HEK293 (cell line): ENCODE measurements around the gene PCDHB10.
A peak's percentile ranks its signal among the peaks of the same experiment; 100 is the strongest.

Experiments used
- CTCF ChIA-PET: fragments of 350-600 bp; formaldehyde crosslinking; extraction: SDS; loops from one replicate; lab custom pipeline; 2021; ENCODE audit warnings: antibody characterized with exemption; lab: Yijun Ruan, JAX
- POLR2A ChIA-PET: fragments of 300-600 bp; formaldehyde crosslinking; extraction: SDS; loops from one replicate; lab custom pipeline; 2020; ENCODE audit warnings: antibody characterized with exemption, inconsistent platforms; lab: Yijun Ruan, JAX
- H3K27ac ChIP-seq: fragments of 200-500 bp; sonication (Bioruptor generic); 2 replicates; pipeline ENCODE4 v1.5.1; 2014; ENCODE audit warnings: low read depth, low read length, control low read depth, inconsistent platforms; ENCODE audit errors: extremely low read depth
- H3K36me3 ChIP-seq, 2 experiments: fragments of 200-500 bp in 1 of 2; sonication (Bioruptor generic) in 1 of 2; 1 replicate in 1 of 2; 2 replicates in 1 of 2; pipeline ENCODE4 v1.5.1; 2014 to 2017; ENCODE audit warnings: inconsistent platforms in 2 of 2, low read length in 2 of 2; ENCODE audit not compliant: control insufficient read depth in 2 of 2, insufficient read depth in 1 of 2
- H3K4me1 ChIP-seq: fragments of 200-500 bp; sonication (Bioruptor generic); 2 replicates; pipeline ENCODE4 v1.5.1; 2014; ENCODE audit warnings: mild to moderate bottlenecking, low read length, inconsistent platforms; ENCODE audit not compliant: control insufficient read depth, insufficient read depth
- H3K4me3 ChIP-seq: 2 replicates; pipeline ENCODE4 v1.5.1; 2011; ENCODE audit warnings: low read depth, mild to moderate bottlenecking, control low read depth, low read length, moderate library complexity
- H3K9me3 ChIP-seq: fragments of 200-500 bp; sonication (Bioruptor generic); 2 replicates; pipeline ENCODE4 v1.5.1; 2014; ENCODE audit warnings: low read depth, low read length, inconsistent platforms; ENCODE audit not compliant: control insufficient read depth, insufficient read depth
- BCL6B ChIP-seq: fragments of 450-650 bp; formaldehyde crosslinking; IDR thresholded peaks from 2 replicates; pipeline ENCODE4 v1.5.1; 2017; ENCODE audit warnings: missing biosample characterization, missing genetic modification characterization
- KLF1 ChIP-seq: fragments of 450-650 bp; formaldehyde crosslinking; IDR thresholded peaks from 2 replicates; pipeline ENCODE4 v1.5.1; 2016; ENCODE audit warnings: missing biosample characterization, missing genetic modification characterization
- KLF8 ChIP-seq: fragments of 450-650 bp; formaldehyde crosslinking; IDR thresholded peaks from 2 replicates; pipeline ENCODE4 v1.5.1; 2016; ENCODE audit warnings: missing biosample characterization, missing genetic modification characterization
- ZNF362 ChIP-seq: fragments of 450-650 bp; formaldehyde crosslinking; IDR thresholded peaks from 2 replicates; pipeline ENCODE4 v1.5.1; 2016; ENCODE audit warnings: missing biosample characterization, missing genetic modification characterization
- ZNF404 ChIP-seq: fragments of 450-650 bp; formaldehyde crosslinking; IDR thresholded peaks from 2 replicates; pipeline ENCODE4 v1.5.1; 2017; ENCODE audit warnings: missing biosample characterization, missing genetic modification characterization
- ZNF433 ChIP-seq: fragments of 450-650 bp; formaldehyde crosslinking; IDR thresholded peaks from 2 replicates; pipeline ENCODE4 v1.5.1; 2016; ENCODE audit warnings: missing biosample characterization, missing genetic modification characterization, low read depth
- ZNF449 ChIP-seq: fragments of 450-650 bp; formaldehyde crosslinking; IDR thresholded peaks from 2 replicates; pipeline ENCODE4 v1.5.1; 2017; ENCODE audit warnings: missing biosample characterization, mild to moderate bottlenecking, missing genetic modification characterization, moderate library complexity
- ZNF518A ChIP-seq: fragments of 450-650 bp; formaldehyde crosslinking; conservative IDR thresholded peaks from 2 replicates; pipeline ENCODE4 v1.5.1; 2016; ENCODE audit warnings: low read depth, missing biosample characterization, missing genetic modification characterization
- ZNF645 ChIP-seq: fragments of 450-650 bp; formaldehyde crosslinking; IDR thresholded peaks from 2 replicates; pipeline ENCODE4; 2016; ENCODE audit warnings: missing biosample characterization, missing genetic modification characterization
- ZNF654 ChIP-seq: fragments of 450-650 bp; formaldehyde crosslinking; IDR thresholded peaks from 2 replicates; pipeline ENCODE4 v1.5.1; 2016; ENCODE audit warnings: low read depth, missing biosample characterization, missing genetic modification characterization
- ZNF747 ChIP-seq: fragments of 450-650 bp; formaldehyde crosslinking; IDR thresholded peaks from 2 replicates; pipeline ENCODE4 v1.5.1; 2016; ENCODE audit warnings: missing biosample characterization, missing genetic modification characterization

Gene PCDHB10

GRCh38 chr5:141192110-141192725 is at the start of gene PCDHB10:
PCDHB10 (plus strand) TSS chr5:141192353; CDS start chr5:141192553, 200 bp downstream.
- CTCF ChIA-PET = interaction anchor here (0.6 to 2.2 kb wide), 18 partner anchors 11 to 1652 kb away, joined by 3 to 12 read pairs (median 3); partner anchors contain the start of genes PCDHB14, PCDHB16, PCDHB2 and PCDHGA2
- POLR2A ChIA-PET = no interaction called here
- TF ChIP-seq ZNF747 = no peak
- peak; percentile 62 for TF ChIP-seq ZNF654 (tag by site-specific recombination)
- Histone ChIP-seq H3K4me1 (no peaks in the 10 kb centered on the region), H3K9me3 (no peaks in the 10 kb centered on the region), H3K36me3 (no peaks in the 10 kb centered on the region), H3K27ac (no peak within 1 kb of the TSS), H3K4me3 (no peak within 1 kb of the TSS)

GRCh38 chr5:141149812-141150211 is 42.3 kb upstream of the PCDHB10 start, which contains the start of gene PCDHB6:
PCDHB6 (plus strand) TSS chr5:141150057; CDS start chr5:141150258, 201 bp downstream.
- Histone ChIP-seq H3K36me3 (no peaks in the 10 kb centered on the region), H3K27ac (no peak within 1 kb of the TSS), H3K4me1 (no peaks in the 10 kb centered on the region), H3K4me3 (no peak within 1 kb of the TSS), H3K9me3 (no peaks in the 10 kb centered on the region)
- ChIA-PET POLR2A (no interaction called here), CTCF (interaction anchor here (0.6 to 1.6 kb wide), 8 partner anchors 14 to 282 kb away, joined by 3 to 8 read pairs (median 4); partner anchors contain the start of genes PCDHB11, PCDHB2 and PCDHB7)
- TF ChIP-seq ZNF518A (no peak), ZNF433 (tag by site-specific recombination) (no peak), ZNF645 (tag by site-specific recombination) (no peak), ZNF404 (tag by site-specific recombination) (no peak), ZNF362 (tag by site-specific recombination) (no peak), KLF1 (tag by site-specific recombination) (no peak), ZNF449 (tag by site-specific recombination) (no peak), KLF8 (tag by site-specific recombination) (no peak), BCL6B (tag by site-specific recombination) (no peak)
